NCI-H1694 treated with DMSO at 0.1 percent for 48 hours (cell line): ENCODE measurements around the gene HES7.

Experiments
- DNase-seq: peaks from one replicate; lab custom pipeline; 2025; lab: John Stamatoyannopoulos, UW

Gene HES7

DNA sequence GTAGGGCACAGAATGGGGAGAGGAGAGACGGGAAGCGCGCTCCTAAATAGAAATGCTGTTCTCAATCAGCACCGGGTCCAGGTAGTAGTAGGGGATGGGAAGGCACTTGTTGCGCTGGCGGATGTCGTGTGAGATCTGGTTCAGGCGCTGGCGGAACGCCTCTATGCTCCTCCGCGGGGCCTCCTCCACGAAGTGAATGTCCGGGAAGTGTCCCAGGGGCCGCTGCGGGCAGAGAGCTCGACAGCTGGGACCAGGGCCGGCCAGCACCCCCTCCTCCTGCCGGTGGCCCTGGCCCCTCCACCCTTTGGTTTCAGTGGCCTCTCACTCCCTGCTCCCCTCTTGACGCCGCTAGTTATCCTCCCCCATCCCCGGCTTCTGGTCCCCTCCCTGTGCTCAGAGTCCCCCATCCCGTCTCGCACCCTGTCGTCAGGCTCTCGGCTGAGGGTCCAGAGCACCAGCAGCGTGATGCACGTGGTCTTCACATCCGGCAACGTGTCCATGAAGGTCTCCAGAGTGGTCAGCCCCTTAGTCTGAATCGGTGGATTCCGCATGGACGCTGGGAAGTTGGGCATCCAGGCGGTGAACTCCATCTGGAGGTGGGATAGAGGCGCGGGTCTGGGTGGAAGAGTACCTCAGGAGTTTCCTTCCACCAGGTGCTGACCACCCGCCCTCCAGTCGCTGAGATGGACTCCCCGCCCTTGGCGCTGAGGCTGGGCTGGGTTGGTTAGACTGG is 51.0 kb downstream of the HES7 start:
- DNase-seq: no peak

DNA sequence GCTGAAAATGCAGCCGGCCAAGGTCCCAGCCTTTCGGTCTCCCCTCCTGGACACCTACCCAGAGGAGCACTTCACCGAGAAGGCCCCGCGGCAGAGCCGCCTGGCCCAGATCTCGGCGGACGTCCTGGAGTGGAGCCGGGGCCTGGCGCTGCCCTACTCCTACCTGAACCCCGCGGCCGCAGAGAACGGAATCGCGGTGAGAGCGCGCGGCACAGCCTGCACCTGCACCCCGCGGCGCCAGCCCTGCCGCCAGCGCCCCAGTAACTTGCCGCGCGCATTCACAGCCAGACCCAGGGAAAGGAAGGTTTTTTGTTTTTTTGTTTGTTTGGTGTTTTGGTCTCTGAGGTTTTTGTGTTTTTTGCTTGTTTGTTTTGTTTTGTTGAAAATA is 51.6 kb downstream of the HES7 start:
- DNase-seq: no peak

GRCh38 chr17:8071496-8071895 is 52.4 kb downstream of the HES7 start:
- no peak for DNase-seq
